ENCODE data around the gene UNK. TPM values are rescaled to one million over a fixed set of nuclear protein-coding genes. Genes with fewer than 3 reads are reported as not detected.

Gene UNK, protein sequence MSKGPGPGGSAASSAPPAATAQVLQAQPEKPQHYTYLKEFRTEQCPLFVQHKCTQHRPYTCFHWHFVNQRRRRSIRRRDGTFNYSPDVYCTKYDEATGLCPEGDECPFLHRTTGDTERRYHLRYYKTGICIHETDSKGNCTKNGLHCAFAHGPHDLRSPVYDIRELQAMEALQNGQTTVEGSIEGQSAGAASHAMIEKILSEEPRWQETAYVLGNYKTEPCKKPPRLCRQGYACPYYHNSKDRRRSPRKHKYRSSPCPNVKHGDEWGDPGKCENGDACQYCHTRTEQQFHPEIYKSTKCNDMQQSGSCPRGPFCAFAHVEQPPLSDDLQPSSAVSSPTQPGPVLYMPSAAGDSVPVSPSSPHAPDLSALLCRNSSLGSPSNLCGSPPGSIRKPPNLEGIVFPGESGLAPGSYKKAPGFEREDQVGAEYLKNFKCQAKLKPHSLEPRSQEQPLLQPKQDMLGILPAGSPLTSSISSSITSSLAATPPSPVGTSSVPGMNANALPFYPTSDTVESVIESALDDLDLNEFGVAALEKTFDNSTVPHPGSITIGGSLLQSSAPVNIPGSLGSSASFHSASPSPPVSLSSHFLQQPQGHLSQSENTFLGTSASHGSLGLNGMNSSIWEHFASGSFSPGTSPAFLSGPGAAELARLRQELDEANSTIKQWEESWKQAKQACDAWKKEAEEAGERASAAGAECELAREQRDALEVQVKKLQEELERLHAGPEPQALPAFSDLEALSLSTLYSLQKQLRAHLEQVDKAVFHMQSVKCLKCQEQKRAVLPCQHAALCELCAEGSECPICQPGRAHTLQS
- total RNA-seq (10 to 100 TPM; 11.5 to 16.4 TPM), polyA plus RNA-seq (1 to 10 TPM; 4.0 to 6.4 TPM)

DNA sequence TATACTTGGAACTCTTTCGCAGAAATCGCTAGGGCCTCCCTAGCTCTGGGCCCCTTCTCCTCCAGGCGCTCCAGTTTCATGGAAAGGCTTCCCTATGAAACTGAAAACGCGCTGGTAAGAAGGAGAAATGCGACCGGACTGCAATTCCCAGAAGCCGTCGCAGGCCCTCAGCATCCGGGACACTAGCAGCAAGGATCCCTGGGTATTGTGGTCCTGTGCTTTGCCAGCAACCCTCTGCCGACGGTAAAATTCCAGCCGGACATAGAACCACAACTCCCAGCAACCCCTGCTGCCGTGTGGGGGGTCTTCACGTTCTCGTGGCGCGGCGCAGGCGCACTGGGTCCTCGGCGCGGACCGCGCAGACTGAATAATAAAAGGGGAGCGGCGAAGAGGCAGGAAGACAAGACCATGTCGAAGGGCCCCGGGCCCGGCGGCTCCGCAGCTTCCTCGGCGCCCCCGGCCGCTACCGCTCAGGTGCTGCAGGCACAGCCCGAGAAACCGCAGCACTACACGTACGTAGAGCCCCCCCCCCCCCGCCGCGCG lies at the start of gene UNK:
Gene UNK, plus strand, starts transcription at position 334 of the 543 bp plus-strand sequence. Its CDS starts 75 bp downstream, at position 409.
- H3K36me3 ChIP-seq (ENCODE audit: control insufficient read depth in 4 of 4, insufficient read depth in 3 of 4, low read depth in 1 of 4, low read length in 3 of 4) = no peaks in the 10 kb centered on the region
- TF ChIP-seq ATF3 (IDR thresholded peaks at IDR 0.05) (no peak), HNF4G (IDR thresholded peaks at IDR 0.05) (no peak), RAD21 (IDR thresholded peaks at IDR 0.05) (no peak), FOXA2 (IDR thresholded peaks at IDR 0.05) (no peak), JUND (IDR thresholded peaks at IDR 0.05) (no peak), GABPA (IDR thresholded peaks at IDR 0.05 in 1 of 2, conservative IDR thresholded peaks at IDR 0.05 in 1 of 2) (peak in 1 of 2 donors; percentile 64), FOXA1 (IDR thresholded peaks at IDR 0.05) (no peak), RXRA (IDR thresholded peaks at IDR 0.05) (peak in 1 of 2 donors; percentile 12), CTCF (IDR thresholded peaks at IDR 0.05; ENCODE audit: low read depth, low read length, missing input control) (no peak), HNF4A (conservative IDR thresholded peaks at IDR 0.05) (peak in 1 of 2 donors; percentile 22), YY1 (IDR thresholded peaks at IDR 0.05) (peak; percentile 81), EGR1 (IDR thresholded peaks at IDR 0.05; ENCODE audit: low read depth in 2 of 2) (no peak), TAF1 (conservative IDR thresholded peaks at IDR 0.05) (peak; percentile 82), MAX (IDR thresholded peaks at IDR 0.05) (peak; percentile 40), NR2F2 (IDR thresholded peaks at IDR 0.05) (no peak), SP1 (IDR thresholded peaks at IDR 0.05) (peak; percentile 85)
- TF ChIP-seq, protein P1, sequence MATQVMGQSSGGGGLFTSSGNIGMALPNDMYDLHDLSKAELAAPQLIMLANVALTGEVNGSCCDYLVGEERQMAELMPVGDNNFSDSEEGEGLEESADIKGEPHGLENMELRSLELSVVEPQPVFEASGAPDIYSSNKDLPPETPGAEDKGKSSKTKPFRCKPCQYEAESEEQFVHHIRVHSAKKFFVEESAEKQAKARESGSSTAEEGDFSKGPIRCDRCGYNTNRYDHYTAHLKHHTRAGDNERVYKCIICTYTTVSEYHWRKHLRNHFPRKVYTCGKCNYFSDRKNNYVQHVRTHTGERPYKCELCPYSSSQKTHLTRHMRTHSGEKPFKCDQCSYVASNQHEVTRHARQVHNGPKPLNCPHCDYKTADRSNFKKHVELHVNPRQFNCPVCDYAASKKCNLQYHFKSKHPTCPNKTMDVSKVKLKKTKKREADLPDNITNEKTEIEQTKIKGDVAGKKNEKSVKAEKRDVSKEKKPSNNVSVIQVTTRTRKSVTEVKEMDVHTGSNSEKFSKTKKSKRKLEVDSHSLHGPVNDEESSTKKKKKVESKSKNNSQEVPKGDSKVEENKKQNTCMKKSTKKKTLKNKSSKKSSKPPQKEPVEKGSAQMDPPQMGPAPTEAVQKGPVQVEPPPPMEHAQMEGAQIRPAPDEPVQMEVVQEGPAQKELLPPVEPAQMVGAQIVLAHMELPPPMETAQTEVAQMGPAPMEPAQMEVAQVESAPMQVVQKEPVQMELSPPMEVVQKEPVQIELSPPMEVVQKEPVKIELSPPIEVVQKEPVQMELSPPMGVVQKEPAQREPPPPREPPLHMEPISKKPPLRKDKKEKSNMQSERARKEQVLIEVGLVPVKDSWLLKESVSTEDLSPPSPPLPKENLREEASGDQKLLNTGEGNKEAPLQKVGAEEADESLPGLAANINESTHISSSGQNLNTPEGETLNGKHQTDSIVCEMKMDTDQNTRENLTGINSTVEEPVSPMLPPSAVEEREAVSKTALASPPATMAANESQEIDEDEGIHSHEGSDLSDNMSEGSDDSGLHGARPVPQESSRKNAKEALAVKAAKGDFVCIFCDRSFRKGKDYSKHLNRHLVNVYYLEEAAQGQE (IDR thresholded peaks at IDR 0.05) = peak; percentile 95
- TF ChIP-seq, protein P2, sequence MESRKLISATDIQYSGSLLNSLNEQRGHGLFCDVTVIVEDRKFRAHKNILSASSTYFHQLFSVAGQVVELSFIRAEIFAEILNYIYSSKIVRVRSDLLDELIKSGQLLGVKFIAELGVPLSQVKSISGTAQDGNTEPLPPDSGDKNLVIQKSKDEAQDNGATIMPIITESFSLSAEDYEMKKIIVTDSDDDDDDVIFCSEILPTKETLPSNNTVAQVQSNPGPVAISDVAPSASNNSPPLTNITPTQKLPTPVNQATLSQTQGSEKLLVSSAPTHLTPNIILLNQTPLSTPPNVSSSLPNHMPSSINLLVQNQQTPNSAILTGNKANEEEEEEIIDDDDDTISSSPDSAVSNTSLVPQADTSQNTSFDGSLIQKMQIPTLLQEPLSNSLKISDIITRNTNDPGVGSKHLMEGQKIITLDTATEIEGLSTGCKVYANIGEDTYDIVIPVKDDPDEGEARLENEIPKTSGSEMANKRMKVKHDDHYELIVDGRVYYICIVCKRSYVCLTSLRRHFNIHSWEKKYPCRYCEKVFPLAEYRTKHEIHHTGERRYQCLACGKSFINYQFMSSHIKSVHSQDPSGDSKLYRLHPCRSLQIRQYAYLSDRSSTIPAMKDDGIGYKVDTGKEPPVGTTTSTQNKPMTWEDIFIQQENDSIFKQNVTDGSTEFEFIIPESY (IDR thresholded peaks at IDR 0.05) = peak; percentile 88
- peak within 1 kb of the TSS; percentile 66 to 94 (median 74) for H3K4me3 ChIP-seq (ENCODE audit: low read depth in 1 of 3, low read length in 3 of 3)
- no peaks in the 10 kb centered on the region for H3K27me3 ChIP-seq (ENCODE audit: control insufficient read depth in 4 of 4, insufficient read depth in 4 of 4, low read length in 3 of 4)
- H3K9ac ChIP-seq (ENCODE audit: low read depth in 1 of 2, low read length in 2 of 2) = peak within 1 kb of the TSS; percentile 97 to 98
- no peaks in the 10 kb centered on the region for H3K9me3 ChIP-seq (ENCODE audit: control insufficient read depth in 4 of 4, low read length in 3 of 4)
- peak within 1 kb of the TSS; percentile 96 to 99 for H3K27ac ChIP-seq (ENCODE audit: low read depth in 1 of 2, low read length in 2 of 2)
- peak; percentile 95 for DNase-seq (ENCODE audit: low spot score)
- WGBS = under 1% methylated on average over 45 of the region's 45 CpGs
- H3K4me1 ChIP-seq (ENCODE audit: control insufficient read depth in 4 of 4, insufficient read depth in 4 of 4, low read length in 3 of 4) = peaks cover 2 to 27% (median 10%) of the 10 kb centered on the region in 4 donors
